ENCODE data around the gene ZNF783.

The ZNF783 gene

DNA sequence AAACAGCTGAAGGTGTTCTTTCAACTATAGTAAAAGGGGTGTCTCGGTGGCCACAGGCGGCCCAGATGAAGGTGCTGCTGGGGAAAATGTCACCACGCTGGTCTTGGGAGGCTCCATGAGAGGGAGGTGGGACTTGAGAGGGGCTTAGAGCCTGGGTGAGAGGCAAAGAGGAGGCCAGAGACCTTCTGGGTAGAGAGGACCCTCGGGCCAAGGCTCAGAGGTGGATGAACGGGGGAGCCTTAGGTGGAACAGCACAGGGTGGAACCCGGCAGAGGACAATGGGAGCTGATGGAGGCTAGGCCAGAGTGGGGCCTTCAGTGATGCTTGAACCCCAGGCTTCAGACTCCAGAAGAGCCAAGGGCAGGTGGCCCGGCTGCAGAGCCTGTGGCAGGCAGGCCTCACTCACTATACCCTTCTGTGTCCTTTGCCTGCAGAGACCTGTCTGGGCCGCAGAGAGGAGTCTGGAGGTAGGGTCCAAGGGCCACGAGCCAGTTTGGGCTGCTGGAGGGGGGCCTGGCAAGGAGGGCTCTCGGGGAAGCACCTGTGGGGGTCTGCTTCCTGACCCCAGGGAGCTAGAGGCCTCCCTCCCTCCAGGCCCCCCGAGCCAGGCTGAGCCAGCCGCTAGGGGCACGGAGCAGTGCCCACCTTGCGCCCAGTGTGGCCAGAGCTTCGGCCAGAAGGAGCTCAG is 32.1 kb downstream of the ZNF783 start:
- no peak overlapping the region for H2AFZ ChIP-seq (ENCODE audit: insufficient read depth, low read length, poor library complexity)
- WGBS (ENCODE audit: extremely low coverage, insufficient coverage, insufficient read length), result no CpG with 5 or more reads among the region's 15 CpGs
- H3K4me2 ChIP-seq (ENCODE audit: low read length), result no peak overlapping the region
- H2BK5ac ChIP-seq (ENCODE audit: low read depth, low read length, poor library complexity), result no peak overlapping the region
- no peak overlapping the region for H3K23ac ChIP-seq (ENCODE audit: low read length)
- no peaks in the 10 kb centered on the region for H3K79me2 ChIP-seq (ENCODE audit: control insufficient read depth, insufficient read depth, low read length, poor library complexity)
- H2AK5ac ChIP-seq (ENCODE audit: low read length), result no peak overlapping the region
- H3K4me3 ChIP-seq (ENCODE audit: low read depth, low read length), result peak overlapping the region; percentile 46
- no peak overlapping the region for H2BK12ac ChIP-seq (ENCODE audit: low read length)
- H2BK120ac ChIP-seq (ENCODE audit: insufficient read depth, low read length, poor library complexity), result no peak overlapping the region
- peaks cover 2 to 6% of the 10 kb centered on the region in 2 experiments for H3K36me3 ChIP-seq (ENCODE audit: control insufficient read depth in 1 of 2, insufficient read depth in 2 of 2, low read length in 2 of 2)
- no peak overlapping the region for H3K9ac ChIP-seq (ENCODE audit: low read length)
- DNase-seq, result no peak
- H4K8ac ChIP-seq (ENCODE audit: low read depth, low read length), result no peak overlapping the region
- H3K4me1 ChIP-seq (ENCODE audit: control insufficient read depth in 1 of 2, insufficient read depth in 2 of 2, low read length in 2 of 2), result no peaks in the 10 kb centered on the region
- no peak overlapping the region for H3K27ac ChIP-seq (ENCODE audit: low read depth, low read length)
- no peak overlapping the region for H4K91ac ChIP-seq (ENCODE audit: low read depth, low read length)
- H3K9me3 ChIP-seq (ENCODE audit: insufficient read depth, low read depth, low read length), result peaks cover 5% of the 10 kb centered on the region
- H3K27me3 ChIP-seq (ENCODE audit: insufficient read depth, low read length), result no peaks in the 10 kb centered on the region
- H3K18ac ChIP-seq (ENCODE audit: low read length), result no peak overlapping the region
- H3K4ac ChIP-seq (ENCODE audit: low read depth, low read length), result no peak overlapping the region
- no peaks in the 10 kb centered on the region for H3K79me1 ChIP-seq (ENCODE audit: low read length)
- H3K14ac ChIP-seq (ENCODE audit: low read length), result no peak overlapping the region
- no peak overlapping the region for H4K12ac ChIP-seq (ENCODE audit: low read depth, low read length)

DNA sequence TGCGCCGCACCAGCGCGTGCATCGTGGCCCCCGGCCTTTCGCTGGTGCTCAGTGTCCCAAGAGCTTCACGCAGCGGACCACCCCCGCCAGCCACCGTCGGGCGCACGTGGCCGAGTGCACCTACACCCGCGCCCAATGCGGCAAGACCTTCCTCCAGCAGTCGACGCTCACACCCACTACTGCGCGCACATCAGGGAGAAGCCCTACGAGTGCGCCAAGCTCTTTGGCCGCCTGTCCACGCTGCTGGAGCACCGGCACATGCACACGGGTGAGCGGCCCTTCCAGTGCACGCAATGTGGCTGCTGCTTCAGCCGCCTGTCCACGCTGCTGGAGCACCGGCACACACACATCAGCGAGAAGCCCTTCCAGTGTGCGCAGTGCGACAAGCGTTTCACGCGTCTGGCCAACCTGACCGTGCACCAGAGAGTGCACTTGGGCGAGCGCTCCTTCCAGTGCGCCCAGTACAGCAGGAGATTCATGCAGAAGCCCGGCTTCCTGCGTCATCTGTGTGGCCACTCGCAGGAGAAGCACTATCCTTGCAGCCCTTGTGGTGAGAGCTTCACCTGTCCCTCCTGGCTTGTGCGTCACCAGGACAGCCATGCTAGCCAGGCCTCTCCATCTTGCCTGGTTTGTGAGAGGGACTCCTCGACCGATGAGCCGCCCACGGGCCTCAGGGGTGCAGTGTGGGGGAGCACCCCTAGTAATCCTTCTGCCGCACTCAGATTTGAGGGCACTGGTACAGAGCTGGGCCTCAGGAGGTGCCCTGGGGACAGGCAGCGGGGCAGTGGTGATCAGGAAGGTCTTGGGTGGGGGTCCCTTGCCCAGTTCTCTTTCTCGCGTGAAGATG is 32.9 kb downstream of the ZNF783 start:
- Histone ChIP-seq H3K4me1 (ENCODE audit: control insufficient read depth in 1 of 2, insufficient read depth in 2 of 2, low read length in 2 of 2) (no peaks in the 10 kb centered on the region), H4K8ac (ENCODE audit: low read depth, low read length) (no peak overlapping the region), H3K27ac (ENCODE audit: low read depth, low read length) (no peak overlapping the region), H3K36me3 (ENCODE audit: control insufficient read depth in 1 of 2, insufficient read depth in 2 of 2, low read length in 2 of 2) (peaks cover 2 to 4% of the 10 kb centered on the region in 2 experiments), H2AK5ac (ENCODE audit: low read length) (no peak overlapping the region), H2BK12ac (ENCODE audit: low read length) (no peak overlapping the region), H3K4ac (ENCODE audit: low read depth, low read length) (no peak overlapping the region), H3K18ac (ENCODE audit: low read length) (no peak overlapping the region), H3K27me3 (ENCODE audit: insufficient read depth, low read length) (no peaks in the 10 kb centered on the region), H3K4me2 (ENCODE audit: low read length) (no peak overlapping the region), H3K14ac (ENCODE audit: low read length) (no peak overlapping the region), H3K9ac (ENCODE audit: low read length) (no peak overlapping the region), H2BK5ac (ENCODE audit: low read depth, low read length, poor library complexity) (no peak overlapping the region), H3K79me1 (ENCODE audit: low read length) (no peaks in the 10 kb centered on the region), H2AFZ (ENCODE audit: insufficient read depth, low read length, poor library complexity) (no peak overlapping the region), H3K4me3 (ENCODE audit: low read depth, low read length) (peak overlapping the region; percentile 46), H2BK120ac (ENCODE audit: insufficient read depth, low read length, poor library complexity) (no peak overlapping the region), H4K12ac (ENCODE audit: low read depth, low read length) (no peak overlapping the region), H4K91ac (ENCODE audit: low read depth, low read length) (no peak overlapping the region), H3K23ac (ENCODE audit: low read length) (no peak overlapping the region), H3K9me3 (ENCODE audit: insufficient read depth, low read depth, low read length) (peaks cover 5% of the 10 kb centered on the region), H3K79me2 (ENCODE audit: control insufficient read depth, insufficient read depth, low read length, poor library complexity) (no peaks in the 10 kb centered on the region)
- no CpG with 5 or more reads among the region's 55 CpGs for WGBS (ENCODE audit: extremely low coverage, insufficient coverage, insufficient read length)
- DNase-seq, result no peak

GRCh38 chr7:149295481-149295850 is 33.5 kb downstream of the ZNF783 start:
- Histone ChIP-seq H3K4me3 (ENCODE audit: low read depth, low read length) (no peak overlapping the region), H3K79me2 (ENCODE audit: control insufficient read depth, insufficient read depth, low read length, poor library complexity) (no peaks in the 10 kb centered on the region), H3K4me1 (ENCODE audit: control insufficient read depth in 1 of 2, insufficient read depth in 2 of 2, low read length in 2 of 2) (no peaks in the 10 kb centered on the region), H3K23ac (ENCODE audit: low read length) (no peak overlapping the region), H3K9ac (ENCODE audit: low read length) (no peak overlapping the region), H2AFZ (ENCODE audit: insufficient read depth, low read length, poor library complexity) (no peak overlapping the region), H3K14ac (ENCODE audit: low read length) (no peak overlapping the region), H3K4me2 (ENCODE audit: low read length) (no peak overlapping the region), H2BK5ac (ENCODE audit: low read depth, low read length, poor library complexity) (no peak overlapping the region), H3K9me3 (ENCODE audit: insufficient read depth, low read depth, low read length) (peaks cover 5% of the 10 kb centered on the region), H4K91ac (ENCODE audit: low read depth, low read length) (no peak overlapping the region), H2AK5ac (ENCODE audit: low read length) (no peak overlapping the region), H3K4ac (ENCODE audit: low read depth, low read length) (no peak overlapping the region), H2BK120ac (ENCODE audit: insufficient read depth, low read length, poor library complexity) (no peak overlapping the region), H3K27ac (ENCODE audit: low read depth, low read length) (no peak overlapping the region), H3K36me3 (ENCODE audit: control insufficient read depth in 1 of 2, insufficient read depth in 2 of 2, low read length in 2 of 2) (peaks cover 2 to 4% of the 10 kb centered on the region in 2 experiments), H2BK12ac (ENCODE audit: low read length) (no peak overlapping the region), H4K8ac (ENCODE audit: low read depth, low read length) (no peak overlapping the region), H3K27me3 (ENCODE audit: insufficient read depth, low read length) (no peaks in the 10 kb centered on the region), H4K12ac (ENCODE audit: low read depth, low read length) (no peak overlapping the region), H3K79me1 (ENCODE audit: low read length) (no peaks in the 10 kb centered on the region), H3K18ac (ENCODE audit: low read length) (no peak overlapping the region)
- no peak for DNase-seq
- WGBS (ENCODE audit: extremely low coverage, insufficient coverage, insufficient read length), result no CpG with 5 or more reads among the region's 6 CpGs

GRCh38 chr7:149296368-149296767 is 34.4 kb downstream of the ZNF783 start:
- Histone ChIP-seq H2AFZ (ENCODE audit: insufficient read depth, low read length, poor library complexity) (no peak overlapping the region), H3K36me3 (ENCODE audit: control insufficient read depth in 1 of 2, insufficient read depth in 2 of 2, low read length in 2 of 2) (peaks cover 2 to 4% of the 10 kb centered on the region in 2 experiments), H3K9ac (ENCODE audit: low read length) (no peak overlapping the region), H3K18ac (ENCODE audit: low read length) (no peak overlapping the region), H2BK120ac (ENCODE audit: insufficient read depth, low read length, poor library complexity) (no peak overlapping the region), H2BK12ac (ENCODE audit: low read length) (no peak overlapping the region), H3K79me1 (ENCODE audit: low read length) (no peaks in the 10 kb centered on the region), H3K23ac (ENCODE audit: low read length) (no peak overlapping the region), H4K8ac (ENCODE audit: low read depth, low read length) (no peak overlapping the region), H2AK5ac (ENCODE audit: low read length) (no peak overlapping the region), H3K4me2 (ENCODE audit: low read length) (no peak overlapping the region), H3K4ac (ENCODE audit: low read depth, low read length) (no peak overlapping the region), H2BK5ac (ENCODE audit: low read depth, low read length, poor library complexity) (no peak overlapping the region), H3K4me3 (ENCODE audit: low read depth, low read length) (no peak overlapping the region), H3K27me3 (ENCODE audit: insufficient read depth, low read length) (no peaks in the 10 kb centered on the region), H3K4me1 (ENCODE audit: control insufficient read depth in 1 of 2, insufficient read depth in 2 of 2, low read length in 2 of 2) (no peaks in the 10 kb centered on the region), H3K27ac (ENCODE audit: low read depth, low read length) (no peak overlapping the region), H4K12ac (ENCODE audit: low read depth, low read length) (no peak overlapping the region), H3K14ac (ENCODE audit: low read length) (no peak overlapping the region), H4K91ac (ENCODE audit: low read depth, low read length) (no peak overlapping the region), H3K9me3 (ENCODE audit: insufficient read depth, low read depth, low read length) (peaks cover 5% of the 10 kb centered on the region), H3K79me2 (ENCODE audit: control insufficient read depth, insufficient read depth, low read length, poor library complexity) (no peaks in the 10 kb centered on the region)
- no peak for DNase-seq
- no CpG with 5 or more reads among the region's 4 CpGs for WGBS (ENCODE audit: extremely low coverage, insufficient coverage, insufficient read length)

Data from trophoblast cell (in vitro differentiated cells and primary cell).